H9 (cell line): ENCODE results near the gene VPREB1. TPM values are rescaled to one million over a fixed set of nuclear protein-coding genes. Genes with fewer than 3 reads are reported as not detected.

Experiments used
- DNase-seq: peaks from one replicate; pipeline ENCODE4 v3.0.0-alpha.2; 2017
- H2AFZ ChIP-seq: one replicate; pipeline ENCODE4 v1.6.1; 2013; ENCODE audit warnings: mild to moderate bottlenecking, low read length, control low read depth, moderate library complexity
- H2AK5ac ChIP-seq: 2 replicates; pipeline ENCODE4 v1.6.1; 2013; ENCODE audit warnings: low read length, control low read depth, mixed read lengths; ENCODE audit not compliant: insufficient read length
- H2BK120ac ChIP-seq: one replicate; pipeline ENCODE4 v1.6.1; 2013; ENCODE audit warnings: low read depth, mild to moderate bottlenecking, low read length, control low read depth, inconsistent platforms; ENCODE audit not compliant: poor library complexity, severe bottlenecking
- H2BK12ac ChIP-seq: 2 replicates; pipeline ENCODE4 v1.6.1; 2013; ENCODE audit warnings: low read length, control low read depth, mixed read lengths, low read depth; ENCODE audit not compliant: insufficient read length
- H2BK15ac ChIP-seq: 2 replicates; pipeline ENCODE4 v1.6.1; 2013; ENCODE audit warnings: low read depth, low read length, control low read depth
- H2BK20ac ChIP-seq: one replicate; pipeline ENCODE4 v1.6.1; 2013; ENCODE audit warnings: low read depth, mild to moderate bottlenecking, low read length, control low read depth, inconsistent platforms; ENCODE audit not compliant: poor library complexity, severe bottlenecking
- H2BK5ac ChIP-seq: 2 replicates; pipeline ENCODE4 v1.6.1; 2013; ENCODE audit warnings: low read length, control low read depth, mixed read lengths; ENCODE audit not compliant: insufficient read length
- H3K14ac ChIP-seq: 2 replicates; pipeline ENCODE4 v1.6.1; 2013; ENCODE audit warnings: low read length, control low read depth; ENCODE audit not compliant: insufficient read depth
- H3K18ac ChIP-seq: 2 replicates; pipeline ENCODE4 v1.6.1; 2013; ENCODE audit warnings: low read depth, mild to moderate bottlenecking, mixed read lengths, low read length, control low read depth; ENCODE audit not compliant: insufficient read length
- H3K23ac ChIP-seq: 2 replicates; pipeline ENCODE4 v1.6.1; 2013; ENCODE audit warnings: low read length, control low read depth, mixed read lengths, low read depth; ENCODE audit not compliant: insufficient read length
- H3K23me2 ChIP-seq: 2 replicates; pipeline ENCODE4 v1.6.1; 2013; ENCODE audit warnings: low read depth, mild to moderate bottlenecking, mixed read lengths, low read length, control low read depth; ENCODE audit not compliant: insufficient read length, poor library complexity, severe bottlenecking
- H3K27ac ChIP-seq: 2 replicates; pipeline ENCODE4 v1.5.1; 2013; ENCODE audit warnings: low read length, control low read depth, mixed read lengths, low read depth; ENCODE audit not compliant: insufficient read length
- H3K27me3 ChIP-seq: 2 replicates; pipeline ENCODE4 v1.6.1; 2013; ENCODE audit warnings: low read length, control low read depth, inconsistent platforms; ENCODE audit not compliant: insufficient read depth
- H3K4ac ChIP-seq: 2 replicates; pipeline ENCODE4 v1.6.1; 2013; ENCODE audit warnings: low read depth, mild to moderate bottlenecking, control low read depth, inconsistent platforms, low read length, moderate library complexity
- H3K4me1 ChIP-seq: 2 replicates; pipeline ENCODE4 v1.6.1; 2013; ENCODE audit warnings: low read length, control low read depth, inconsistent platforms; ENCODE audit not compliant: insufficient read depth
- H3K4me2 ChIP-seq: 2 replicates; pipeline ENCODE4 v1.6.1; 2013; ENCODE audit warnings: low read length, control low read depth, mixed read lengths; ENCODE audit not compliant: insufficient read length, insufficient read depth
- H3K56ac ChIP-seq: 2 replicates; pipeline ENCODE4 v1.6.1; 2013; ENCODE audit warnings: low read depth, mild to moderate bottlenecking, mixed read lengths, low read length, control low read depth; ENCODE audit not compliant: insufficient read length
- H3K79me1 ChIP-seq: 2 replicates; pipeline ENCODE4 v1.6.1; 2013; ENCODE audit warnings: low read depth, mild to moderate bottlenecking, moderate library complexity, low read length, control low read depth, inconsistent platforms; ENCODE audit not compliant: insufficient read depth, poor library complexity, severe bottlenecking
- H3K79me2 ChIP-seq: 2 replicates; pipeline ENCODE4 v1.6.1; 2013; ENCODE audit warnings: low read length, control low read depth, inconsistent platforms; ENCODE audit not compliant: insufficient read depth
- H3K9ac ChIP-seq: 2 replicates; pipeline ENCODE4 v1.6.1; 2013; ENCODE audit warnings: low read length, control low read depth, mixed read lengths; ENCODE audit not compliant: insufficient read length; ENCODE audit errors: extremely low read depth
- H3K9me3 ChIP-seq: one replicate; pipeline ENCODE4 v1.6.1; 2013; ENCODE audit warnings: low read depth, low read length, inconsistent platforms; ENCODE audit not compliant: control insufficient read depth
- H3T11ph ChIP-seq: one replicate; pipeline ENCODE4 v1.6.1; 2013; ENCODE audit warnings: mild to moderate bottlenecking, low read length, control low read depth, inconsistent platforms
- H4K20me1 ChIP-seq: one replicate; pipeline ENCODE4 v1.6.1; 2013; ENCODE audit not compliant: control insufficient read depth, insufficient read length, insufficient read depth
- H4K5ac ChIP-seq: 2 replicates; pipeline ENCODE4 v1.6.1; 2013; ENCODE audit warnings: low read depth, mild to moderate bottlenecking, mixed read lengths, low read length, control low read depth; ENCODE audit not compliant: insufficient read length
- H4K8ac ChIP-seq: replicated peaks from 2 replicates; pipeline ENCODE4 v1.6.1; 2013; ENCODE audit warnings: low read length, control low read depth, mixed read lengths, low read depth; ENCODE audit not compliant: insufficient read length
- H4K91ac ChIP-seq: 2 replicates; pipeline ENCODE4 v1.6.1; 2013; ENCODE audit warnings: low read depth, mild to moderate bottlenecking, moderate library complexity, mixed read lengths, low read length, control low read depth; ENCODE audit not compliant: insufficient read length
- H3K27ac Mint-ChIP-seq, 3 experiments: 2 replicates in 2 of 3; 3 replicates in 1 of 3; pipeline ENCODE4 v1.8.0; 2020 to 2021; ENCODE audit warnings: mixed read lengths in 3 of 3, mild to moderate bottlenecking in 1 of 3, moderate library complexity in 1 of 3
- H3K27me3 Mint-ChIP-seq: 2 replicates; pipeline ENCODE4 v1.8.0; 2021; ENCODE audit warnings: low read depth, mild to moderate bottlenecking, moderate library complexity, mixed read lengths
- H3K36me3 Mint-ChIP-seq, 3 experiments: 2 replicates in 2 of 3; 3 replicates in 1 of 3; pipeline ENCODE4 v1.8.0; 2020 to 2021; ENCODE audit warnings: low read depth in 3 of 3, mixed read lengths in 3 of 3; ENCODE audit not compliant: insufficient read depth in 1 of 3
- H3K4me1 Mint-ChIP-seq, 2 experiments: 2 replicates each; pipeline ENCODE4 v1.8.0; 2020; ENCODE audit warnings: mixed read lengths in 2 of 2
- H3K4me3 Mint-ChIP-seq, 2 experiments: 2 replicates in 1 of 2; 3 replicates in 1 of 2; pipeline ENCODE4 v1.8.0; 2020 to 2021; ENCODE audit warnings: mild to moderate bottlenecking in 2 of 2, mixed read lengths in 2 of 2, moderate library complexity in 1 of 2
- H3K9me3 Mint-ChIP-seq, 2 experiments: 2 replicates in 1 of 2; 3 replicates in 1 of 2; pipeline ENCODE4 v1.8.0; 2020; ENCODE audit warnings: mild to moderate bottlenecking in 2 of 2, mixed read lengths in 2 of 2, moderate library complexity in 1 of 2
- CTCF ChIP-seq: fragments of 200-600 bp; sonication (generic); conservative IDR thresholded peaks from 3 replicates; pipeline ENCODE4 v1.8.0; 2021; ENCODE audit warnings: antibody characterized with exemption, mild to moderate bottlenecking
- WGBS: extraction: QIAGEN DNeasy Blood & Tissue Kit; methylation state at CpG from one replicate; pipeline ENCODE4 v1.1.7; 2013; ENCODE audit warnings: missing lambda C conversion rate, low lambda C conversion rate, mixed read lengths; ENCODE audit not compliant: insufficient read length; ENCODE audit errors: extremely low coverage; 5-methylcytosine and 5-hydroxymethylcytosine counted together
- total RNA-seq: library from RNA; stranded (reverse); gene quantifications from 2 replicates; pipeline ENCODE4 v1.2.1, GENCODE V29; 2021

The VPREB1 gene
- total RNA-seq, 1 experiment from 2014 or later = not detected

- Histone ChIP-seq H4K8ac (no peak overlapping the region), H3K27ac (no peak overlapping the region), H2BK20ac (no peak overlapping the region), H3K56ac (no peak overlapping the region), H4K20me1 (no peaks in the 10 kb centered on the region), H2AK5ac (no peak overlapping the region), H2BK5ac (no peak overlapping the region), H3K9me3 (no peaks in the 10 kb centered on the region), H3K4ac (no peak overlapping the region), H3K4me1 (no peaks in the 10 kb centered on the region), H4K5ac (no peak overlapping the region), H3K9ac (no peak overlapping the region), H3K79me2 (no peaks in the 10 kb centered on the region), H3K4me2 (no peak overlapping the region), H3K27me3 (peaks cover 86% of the 10 kb centered on the region), H3K18ac (no peak overlapping the region), H3K14ac (no peak overlapping the region), H3K23ac (no peak overlapping the region), H3T11ph (no peak overlapping the region), H4K91ac (no peak overlapping the region), H2BK15ac (no peak overlapping the region), H3K23me2 (no peaks in the 10 kb centered on the region), H2BK120ac (no peak overlapping the region), H2BK12ac (no peak overlapping the region), H3K79me1 (no peaks in the 10 kb centered on the region), H2AFZ (no peak overlapping the region)
- no peak for TF ChIP-seq CTCF
- Mint-ChIP-seq H3K27me3 (peaks cover 100% of the 10 kb centered on the region), H3K36me3 (no peaks in the 10 kb centered on the region), H3K27ac (no peak overlapping the region), H3K4me1 (peaks cover 0 to 2% of the 10 kb centered on the region in 2 experiments; a peak in 1 of 4 replicates), H3K9me3 (no peaks in the 10 kb centered on the region; a peak in 1 of 5 replicates), H3K4me3 (no peak overlapping the region)
- no CpG with 5 or more reads among the region's 9 CpGs for WGBS
- no peak for DNase-seq
These were observed 14.1 kb upstream of the VPREB1 start for GRCh38 chr22:22230438-22230837.
